HEK293T (cell line): ENCODE measurements around the gene RASA3.

Source experiments
- CTCF ChIA-PET: fragments of 350-600 bp; formaldehyde crosslinking; extraction: SDS; loops from one replicate; lab custom pipeline; 2021; ENCODE audit warnings: antibody characterized with exemption, inconsistent platforms; lab: Yijun Ruan, JAX
- POLR2A ChIA-PET: fragments of 350-600 bp; formaldehyde crosslinking; extraction: SDS; loops from one replicate; lab custom pipeline; 2020; ENCODE audit warnings: antibody characterized with exemption, inconsistent platforms; lab: Yijun Ruan, JAX
- DNase-seq: peaks from one replicate; pipeline ENCODE4 v3.0.0; 2012; ENCODE audit warnings: mixed read lengths; ENCODE audit errors: extremely low spot score
- ARNT ChIP-seq: fragments of 450-650 bp; IDR thresholded peaks from 2 replicates; pipeline ENCODE4 v1.6.1; 2017; ENCODE audit warnings: mild to moderate bottlenecking
- BHLHE40 ChIP-seq: fragments of 450-650 bp; IDR thresholded peaks from 2 replicates; pipeline ENCODE4 v1.6.1; 2016; ENCODE audit warnings: mild to moderate bottlenecking, moderate library complexity, borderline replicate concordance
- CTBP1 ChIP-seq: fragments of 450-650 bp; IDR thresholded peaks from 2 replicates; pipeline ENCODE4 v1.6.1; 2016; ENCODE audit warnings: borderline replicate concordance
- ELF4 ChIP-seq: fragments of 450-650 bp; IDR thresholded peaks from 2 replicates; pipeline ENCODE4 v1.6.1; 2017; ENCODE audit warnings: antibody characterized with exemption
- FOXA1 ChIP-seq: fragments of 450-650 bp; IDR thresholded peaks from 2 replicates; pipeline ENCODE4 v1.6.1; 2016; ENCODE audit warnings: mild to moderate bottlenecking
- FOXK2 ChIP-seq: fragments of 450-650 bp; IDR thresholded peaks from 2 replicates; pipeline ENCODE4 v1.6.1; 2016; ENCODE audit warnings: mild to moderate bottlenecking
- FOXM1 ChIP-seq: fragments of 450-650 bp; IDR thresholded peaks from 2 replicates; pipeline ENCODE4 v1.6.1; 2017; ENCODE audit warnings: mild to moderate bottlenecking, borderline replicate concordance
- HDGF ChIP-seq: fragments of 450-650 bp; IDR thresholded peaks from 2 replicates; pipeline ENCODE4 v1.6.1; 2017; ENCODE audit warnings: antibody characterized with exemption, borderline replicate concordance
- L3MBTL2 ChIP-seq: fragments of 450-650 bp; conservative IDR thresholded peaks from 2 replicates; pipeline ENCODE4 v1.6.1; 2016; ENCODE audit warnings: mild to moderate bottlenecking
- LEF1 ChIP-seq: fragments of 450-650 bp; IDR thresholded peaks from 2 replicates; pipeline ENCODE4 v1.6.1; 2017; ENCODE audit warnings: mild to moderate bottlenecking, borderline replicate concordance
- NFRKB ChIP-seq: fragments of 450-650 bp; IDR thresholded peaks from 2 replicates; pipeline ENCODE4 v1.6.1; 2016; ENCODE audit warnings: mild to moderate bottlenecking, moderate library complexity
- PKNOX1 ChIP-seq: fragments of 450-650 bp; IDR thresholded peaks from 2 replicates; pipeline ENCODE4 v1.6.1; 2016
- SP1 ChIP-seq: fragments of 450-650 bp; IDR thresholded peaks from 2 replicates; pipeline ENCODE4 v1.6.1; 2017
- SUZ12 ChIP-seq: fragments of 450-650 bp; IDR thresholded peaks from 2 replicates; pipeline ENCODE4 v1.6.1; 2016; ENCODE audit warnings: mild to moderate bottlenecking
- TARDBP ChIP-seq: fragments of 450-650 bp; IDR thresholded peaks from 2 replicates; pipeline ENCODE4 v1.6.1; 2016
- ZNF384 ChIP-seq: fragments of 450-650 bp; IDR thresholded peaks from 2 replicates; pipeline ENCODE4 v1.6.1; 2016

RASA3 gene

GRCh38 chr13:114059946-114060860 lies 72.2 kb downstream of the RASA3 start:
- DNase-seq, result no peak
- ChIA-PET POLR2A (no interaction called here), CTCF (no interaction called here)
- no peak for TF ChIP-seq LEF1
- TF ChIP-seq PKNOX1, result no peak
- no peak for TF ChIP-seq ZNF384
- TF ChIP-seq FOXA1, result no peak
- no peak for TF ChIP-seq HDGF
- no peak for TF ChIP-seq TARDBP
- TF ChIP-seq SUZ12, result no peak
- TF ChIP-seq NFRKB, result no peak
- no peak for TF ChIP-seq BHLHE40
- no peak for TF ChIP-seq CTBP1
- no peak for TF ChIP-seq L3MBTL2
- no peak for TF ChIP-seq FOXK2
- no peak for TF ChIP-seq SP1
- no peak for TF ChIP-seq ARNT
- TF ChIP-seq ELF4, result no peak
- TF ChIP-seq FOXM1, result no peak

GRCh38 chr13:114059428-114059827 lies 73.0 kb downstream of the RASA3 start:
- POLR2A ChIA-PET, result no interaction called here
- CTCF ChIA-PET, result no interaction called here
- no peak for DNase-seq
- no peak for TF ChIP-seq SP1
- TF ChIP-seq ZNF384, result no peak
- TF ChIP-seq TARDBP, result no peak
- TF ChIP-seq BHLHE40, result no peak
- TF ChIP-seq FOXM1, result no peak
- no peak for TF ChIP-seq ELF4
- no peak for TF ChIP-seq PKNOX1
- no peak for TF ChIP-seq LEF1
- TF ChIP-seq FOXK2, result no peak
- no peak for TF ChIP-seq NFRKB
- no peak for TF ChIP-seq L3MBTL2
- TF ChIP-seq SUZ12, result no peak
- no peak for TF ChIP-seq CTBP1

GRCh38 chr13:114058051-114058867 lies 74.2 kb downstream of the RASA3 start:
- DNase-seq, result no peak
- no peak for TF ChIP-seq SUZ12
- no peak for TF ChIP-seq FOXA1
- TF ChIP-seq PKNOX1, result no peak
- no peak for TF ChIP-seq L3MBTL2
- ChIA-PET CTCF (no interaction called here), POLR2A (no interaction called here)

GRCh38 chr13:114057166-114058050 lies 75.0 kb downstream of the RASA3 start:
- TF ChIP-seq TARDBP (no peak), FOXM1 (no peak), BHLHE40 (no peak), SUZ12 (no peak), ARNT (no peak), NFRKB (no peak), ZNF384 (no peak), ELF4 (no peak), PKNOX1 (no peak), SP1 (no peak)
- ChIA-PET POLR2A (no interaction called here), CTCF (no interaction called here)
- DNase-seq, result no peak
